HEK293 (cell line): Measurements from ENCODE around the gene CISD2.

Experiments
- INSM2 ChIP-seq: fragments of 450-650 bp; formaldehyde crosslinking; IDR thresholded peaks from 2 replicates; pipeline ENCODE4 v1.5.1; 2016; ENCODE audit warnings: missing biosample characterization, missing genetic modification characterization
- RBAK ChIP-seq: fragments of 450-650 bp; formaldehyde crosslinking; IDR thresholded peaks from 2 replicates; pipeline ENCODE4 v1.5.1; 2016; ENCODE audit warnings: missing biosample characterization, missing genetic modification characterization
- REST ChIP-seq: fragments of 450-650 bp; formaldehyde crosslinking; IDR thresholded peaks from 2 replicates; pipeline ENCODE4 v1.5.1; 2016; ENCODE audit warnings: missing biosample characterization, missing genetic modification characterization
- TRIM28 ChIP-seq: IDR thresholded peaks from 2 replicates; pipeline ENCODE4 v1.6.1; 2011; ENCODE audit warnings: low read length, control low read depth, borderline replicate concordance
- TSHZ1 ChIP-seq: fragments of 450-650 bp; formaldehyde crosslinking; IDR thresholded peaks from 2 replicates; pipeline ENCODE4 v1.5.1; 2016; ENCODE audit warnings: missing biosample characterization, missing genetic modification characterization, borderline replicate concordance
- ZBTB11 ChIP-seq: fragments of 450-650 bp; formaldehyde crosslinking; conservative IDR thresholded peaks from 2 replicates; pipeline ENCODE4 v1.5.1; 2016; ENCODE audit warnings: low read depth, missing biosample characterization, missing genetic modification characterization
- ZBTB20 ChIP-seq: fragments of 450-650 bp; formaldehyde crosslinking; IDR thresholded peaks from 2 replicates; pipeline ENCODE4 v1.5.1; 2016; ENCODE audit warnings: missing biosample characterization, missing genetic modification characterization
- ZEB2 ChIP-seq: fragments of 450-650 bp; formaldehyde crosslinking; IDR thresholded peaks from 2 replicates; pipeline ENCODE4 v1.5.1; 2016; ENCODE audit warnings: missing biosample characterization, missing genetic modification characterization
- ZFP69B ChIP-seq: fragments of 450-650 bp; formaldehyde crosslinking; IDR thresholded peaks from 2 replicates; pipeline ENCODE4 v1.5.1; 2016; ENCODE audit warnings: missing biosample characterization, missing genetic modification characterization
- ZIC2 ChIP-seq: fragments of 450-650 bp; formaldehyde crosslinking; IDR thresholded peaks from 2 replicates; pipeline ENCODE4 v1.5.1; 2016; ENCODE audit warnings: missing biosample characterization, missing genetic modification characterization
- ZNF16 ChIP-seq: fragments of 450-650 bp; formaldehyde crosslinking; IDR thresholded peaks from 2 replicates; pipeline ENCODE4 v1.5.1; 2016; ENCODE audit warnings: low read depth, missing biosample characterization, missing genetic modification characterization
- ZNF223 ChIP-seq: fragments of 450-650 bp; formaldehyde crosslinking; IDR thresholded peaks from 2 replicates; pipeline ENCODE4 v1.5.1; 2016; ENCODE audit warnings: missing biosample characterization, missing genetic modification characterization
- ZNF280C ChIP-seq: fragments of 450-650 bp; formaldehyde crosslinking; IDR thresholded peaks from 2 replicates; pipeline ENCODE4 v1.5.1; 2016; ENCODE audit warnings: missing biosample characterization, missing genetic modification characterization
- ZNF335 ChIP-seq: fragments of 450-650 bp; formaldehyde crosslinking; conservative IDR thresholded peaks from 2 replicates; pipeline ENCODE4 v1.5.1; 2016; ENCODE audit warnings: missing biosample characterization, missing genetic modification characterization
- ZNF341 ChIP-seq: fragments of 450-650 bp; formaldehyde crosslinking; IDR thresholded peaks from 2 replicates; pipeline ENCODE4; 2016; ENCODE audit warnings: low read depth, missing biosample characterization, missing genetic modification characterization
- ZNF394 ChIP-seq: fragments of 450-650 bp; formaldehyde crosslinking; IDR thresholded peaks from 2 replicates; pipeline ENCODE4 v1.5.1; 2016; ENCODE audit warnings: missing biosample characterization, missing genetic modification characterization, mild to moderate bottlenecking, moderate library complexity, borderline replicate concordance
- ZNF610 ChIP-seq: fragments of 450-650 bp; formaldehyde crosslinking; IDR thresholded peaks from 2 replicates; pipeline ENCODE4 v1.5.1; 2016; ENCODE audit warnings: missing biosample characterization, missing genetic modification characterization, borderline replicate concordance
- ZNF654 ChIP-seq: fragments of 450-650 bp; formaldehyde crosslinking; IDR thresholded peaks from 2 replicates; pipeline ENCODE4 v1.5.1; 2016; ENCODE audit warnings: low read depth, missing biosample characterization, missing genetic modification characterization
- ZNF658 ChIP-seq: fragments of 450-650 bp; formaldehyde crosslinking; IDR thresholded peaks from 2 replicates; pipeline ENCODE4; 2016; ENCODE audit warnings: missing biosample characterization, missing genetic modification characterization
- ZNF660 ChIP-seq: fragments of 450-650 bp; IDR thresholded peaks from 2 replicates; pipeline ENCODE4 v1.5.1; 2018; ENCODE audit warnings: missing biosample characterization, mild to moderate bottlenecking, missing genetic modification characterization
- ZNF670 ChIP-seq: fragments of 450-650 bp; formaldehyde crosslinking; IDR thresholded peaks from 2 replicates; pipeline ENCODE4 v1.5.1; 2016; ENCODE audit warnings: missing biosample characterization, missing genetic modification characterization, low read depth
- ZNF76 ChIP-seq: fragments of 450-650 bp; formaldehyde crosslinking; IDR thresholded peaks from 2 replicates; pipeline ENCODE4; 2016; ENCODE audit warnings: low read depth, missing biosample characterization, missing genetic modification characterization, borderline replicate concordance
- ZNF843 ChIP-seq: fragments of 450-650 bp; formaldehyde crosslinking; IDR thresholded peaks from 2 replicates; pipeline ENCODE4 v1.5.1; 2016; ENCODE audit warnings: missing biosample characterization, missing genetic modification characterization
- ZSCAN16 ChIP-seq: fragments of 450-650 bp; formaldehyde crosslinking; IDR thresholded peaks from 2 replicates; pipeline ENCODE4 v1.5.1; 2016; ENCODE audit warnings: missing biosample characterization, missing genetic modification characterization

CISD2 gene

GRCh38 chr4:102825261-102826091, 43.3 kb upstream of the CISD2 start (continued):
- TF ChIP-seq REST (tag by site-specific recombination): 0 out of 2 replicates have a peak, but pooled peaks have one; percentile 13
- TF ChIP-seq ZEB2 (tag by site-specific recombination): 0 out of 2 replicates have a peak, but pooled peaks have one; percentile 19
- TF ChIP-seq ZBTB11 (tag by site-specific recombination): peak; percentile 97
- peak; percentile 32; the same call in 1 of the 2 replicates for TF ChIP-seq ZNF335 (tag by site-specific recombination)
- no peak for TF ChIP-seq ZNF670 (tag by site-specific recombination)
- TF ChIP-seq ZNF654 (tag by site-specific recombination): no peak
- peak; percentile 79 for TF ChIP-seq ZNF76
- TF ChIP-seq RBAK (tag by site-specific recombination): no peak
- TF ChIP-seq ZNF843 (tag by site-specific recombination): no peak
- TF ChIP-seq ZNF341 (tag by site-specific recombination): peak; percentile 22; the same call in 1 of the 2 replicates
- TF ChIP-seq ZNF16 (tag by site-specific recombination): no peak
- peak; percentile 32; the same call in 1 of the 2 replicates for TF ChIP-seq ZNF394 (tag by site-specific recombination)
- TF ChIP-seq ZSCAN16 (tag by site-specific recombination): no peak
- no peak for TF ChIP-seq ZIC2 (tag by site-specific recombination)
- TF ChIP-seq ZNF223 (tag by site-specific recombination): peak; percentile 90
- TF ChIP-seq TSHZ1 (tag by site-specific recombination): no peak
- TF ChIP-seq ZBTB20 (tag by site-specific recombination): peak; percentile 45; the same call in 1 of the 2 replicates
- 0 out of 2 replicates have a peak, but pooled peaks have one; percentile 39 for TF ChIP-seq TRIM28
- TF ChIP-seq INSM2: no peak
- TF ChIP-seq ZNF610 (tag by site-specific recombination): no peak
- no peak for TF ChIP-seq ZFP69B
- peak; percentile 24; the same call in 1 of the 2 replicates for TF ChIP-seq ZNF660 (tag by site-specific recombination)
- TF ChIP-seq ZNF280C: no peak
- no peak for TF ChIP-seq ZNF658 (tag by site-specific recombination)
